Sigmoid colon (tissue), 7 donors: Measurements from ENCODE around the gene SPRY2. TPM values are rescaled to one million over a fixed set of nuclear protein-coding genes. Genes with fewer than 3 reads are reported as not detected.

Experiments used
- DNase-seq: peaks from one replicate; pipeline ENCODE4 v3.0.0-alpha.2; 2019
- H3K27ac ChIP-seq, 4 donors: fragments of 200-600 bp; sonication (generic); one replicate each; pipeline ENCODE4 v1.5.1; 2016 to 2019; ENCODE audit warnings: mild to moderate bottlenecking in 1 of 4
- H3K27me3 ChIP-seq, 3 donors: fragments of 200-600 bp; sonication (generic); one replicate each; pipeline ENCODE4 v1.5.1; 2019; ENCODE audit warnings: mild to moderate bottlenecking in 1 of 3
- H3K36me3 ChIP-seq, 4 donors: fragments of 200-600 bp; sonication (generic); one replicate each; pipeline ENCODE4 v1.5.1; 2016 to 2019
- H3K4me1 ChIP-seq, 4 donors: fragments of 200-600 bp; sonication (generic); one replicate each; pipeline ENCODE4 v1.5.1; 2017 to 2019
- H3K4me3 ChIP-seq, 4 donors: fragments of 200-600 bp; sonication (generic); one replicate each; pipeline ENCODE4 v1.5.1; 2017 to 2019; ENCODE audit warnings: mild to moderate bottlenecking in 2 of 4, moderate library complexity in 1 of 4
- H3K9me3 ChIP-seq, 4 donors: fragments of 200-600 bp in 3 of 4; sonication (generic) in 3 of 4; one replicate each; pipeline versions ENCODE4 v1.5.1 to v1.6.1; 2013 to 2019
- CTCF ChIP-seq, 4 experiments: fragments of 450-650 bp in 3 of 4; fragments of 200-600 bp in 1 of 4; IDR thresholded peaks; one replicate each; pipeline ENCODE4 v1.5.1; 2016 to 2019; ENCODE audit warnings: antibody characterized with exemption in 4 of 4, mild to moderate bottlenecking in 3 of 4, moderate library complexity in 2 of 4
- EP300 ChIP-seq, 4 donors: sonication (generic); formaldehyde crosslinking; IDR thresholded peaks; one replicate each; pipeline ENCODE4 v1.6.1; 2017; ENCODE audit warnings: antibody characterized with exemption in 4 of 4
- POLR2A ChIP-seq, 2 donors: fragments of 450-650 bp; IDR thresholded peaks; one replicate each; pipeline ENCODE4 v1.6.1; 2016; ENCODE audit warnings: antibody characterized with exemption in 2 of 2, mild to moderate bottlenecking in 2 of 2, moderate library complexity in 2 of 2
- POLR2AphosphoS5 ChIP-seq, 4 donors: sonication (generic); formaldehyde crosslinking; IDR thresholded peaks; one replicate each; pipeline ENCODE4 v1.6.1; 2017; ENCODE audit warnings: antibody characterized with exemption in 4 of 4
- WGBS, 2 donors: extraction: QIAGEN DNeasy Blood & Tissue Kit; methylation state at CpG; one replicate each; pipeline ENCODE4 v1.1.7; 2013; 5-methylcytosine and 5-hydroxymethylcytosine counted together
- intact Hi-C: fragments of 100-400 bp; cut with DNase I; formaldehyde crosslinking; loops from one replicate; pipeline ENCODE4 v1.15.1; 2023
- polyA plus RNA-seq, 3 donors: library from polyadenylated mRNA; stranded (reverse); fragments of 200-250 nt; gene quantifications; one replicate each; pipeline ENCODE4 v1.2.3, GENCODE V29; 2013
- total RNA-seq, 4 donors: library from RNA; depleted of rRNA; stranded (reverse); fragments of >200 nt; gene quantifications; one replicate each; pipeline ENCODE4 v1.1.0, GENCODE V29; 2016
- donor health status: healthy with polysubstance abuse.
- donor health status: Bipolar disorder and iron deficiency.
- donor health status: healthy.

Gene SPRY2
- total and polyA plus RNA-seq, 7 donors: 27.7 to 74.2 (median 33.5) TPM

- H3K27me3 ChIP-seq: no peaks in the 10 kb centered on the region
- H3K9me3 ChIP-seq: no peaks in the 10 kb centered on the region
- peak overlapping the region; percentile 2 to 55 (median 22) for H3K27ac ChIP-seq
- H3K4me3 ChIP-seq: peak overlapping the region in 1 of 4 donors; percentile 4
- 58 to 69% methylated on average over 9 of the region's 9 CpGs for WGBS, 2 donors
- peaks cover 0 to 13% (median 3%) of the 10 kb centered on the region in 4 donors for H3K4me1 ChIP-seq
- intact Hi-C loops: no loop called here
- H3K36me3 ChIP-seq: no peaks in the 10 kb centered on the region
- DNase-seq: no peak
- TF ChIP-seq POLR2AphosphoS5 (IDR thresholded peaks at IDR 0.05): no peak
- TF ChIP-seq POLR2A (IDR thresholded peaks at IDR 0.05): no peak
- TF ChIP-seq EP300 (IDR thresholded peaks at IDR 0.05): no peak
- TF ChIP-seq CTCF (IDR thresholded peaks at IDR 0.05): no peak
Measured at GRCh38 chr13:80307401-80307987, 33.4 kb downstream of the SPRY2 start.

- Histone ChIP-seq H3K4me1 (peaks cover 0 to 13% (median 3%) of the 10 kb centered on the region in 4 donors), H3K9me3 (no peaks in the 10 kb centered on the region), H3K27ac (peak overlapping the region in 2 of 4 donors; percentile 11 to 55), H3K4me3 (no peak overlapping the region), H3K27me3 (no peaks in the 10 kb centered on the region), H3K36me3 (no peaks in the 10 kb centered on the region)
- WGBS, 2 donors: 87 to 88% methylated on average over 3 of the region's 3 CpGs
- no peak for TF ChIP-seq EP300 (IDR thresholded peaks at IDR 0.05)
- TF ChIP-seq POLR2AphosphoS5 (IDR thresholded peaks at IDR 0.05): no peak
- no peak for TF ChIP-seq POLR2A (IDR thresholded peaks at IDR 0.05)
- TF ChIP-seq CTCF (IDR thresholded peaks at IDR 0.05): no peak
- intact Hi-C loops: no loop called here
- DNase-seq: no peak
Measured at GRCh38 chr13:80306337-80306972, 34.5 kb downstream of the SPRY2 start.

- WGBS, 2 donors: 9 to 35% methylated on average over 1 of the region's 1 CpG
- intact Hi-C loops: no loop called here
- no peak overlapping the region for H3K4me3 ChIP-seq
- H3K27me3 ChIP-seq: no peaks in the 10 kb centered on the region
- H3K36me3 ChIP-seq: no peaks in the 10 kb centered on the region
- H3K27ac ChIP-seq: peak overlapping the region in 2 of 4 donors; percentile 11 to 28
- peaks cover 0 to 13% (median 3%) of the 10 kb centered on the region in 4 donors for H3K4me1 ChIP-seq
- no peak for DNase-seq
- TF ChIP-seq POLR2AphosphoS5 (IDR thresholded peaks at IDR 0.05): no peak
- no peak for TF ChIP-seq CTCF (IDR thresholded peaks at IDR 0.05)
- TF ChIP-seq EP300 (IDR thresholded peaks at IDR 0.05): no peak
- TF ChIP-seq POLR2A (IDR thresholded peaks at IDR 0.05): no peak
- H3K9me3 ChIP-seq: no peaks in the 10 kb centered on the region
Measured at GRCh38 chr13:80305737-80306136, 35.2 kb downstream of the SPRY2 start.

GRCh38 chr13:80303225-80303811 lies 37.6 kb downstream of the SPRY2 start:
- Histone ChIP-seq H3K27ac (no peak overlapping the region), H3K36me3 (no peaks in the 10 kb centered on the region), H3K9me3 (no peaks in the 10 kb centered on the region), H3K27me3 (no peaks in the 10 kb centered on the region), H3K4me1 (peaks cover 0 to 13% (median 3%) of the 10 kb centered on the region in 4 donors), H3K4me3 (no peak overlapping the region)
- DNase-seq: no peak
- intact Hi-C loops: no loop called here
- no peak for TF ChIP-seq CTCF (IDR thresholded peaks at IDR 0.05)
- no peak for TF ChIP-seq POLR2A (IDR thresholded peaks at IDR 0.05)
- TF ChIP-seq EP300 (IDR thresholded peaks at IDR 0.05): no peak
- TF ChIP-seq POLR2AphosphoS5 (IDR thresholded peaks at IDR 0.05): no peak
- 85 to 95% methylated on average over 6 of the region's 6 CpGs for WGBS, 2 donors
